Fibroblast of peridontal ligament (primary cell): ENCODE measurements around the gene RIMBP3C.
A peak's percentile ranks its signal among the peaks of the same experiment; 100 is the strongest.
"Not testable (repeated sequence)": the region's sequence is repeated elsewhere in the genome, so short reads cannot be mapped to it uniquely, and the experiment has no call there.

Experiments
- DNase-seq: peaks from one replicate; pipeline ENCODE4 v3.0.0-alpha.2; 2010; ENCODE audit errors: extremely low read depth

Gene RIMBP3C

GRCh38 chr22:21573750-21574494 is 22.7 kb upstream of the RIMBP3C start:
- no peak for DNase-seq

DNA sequence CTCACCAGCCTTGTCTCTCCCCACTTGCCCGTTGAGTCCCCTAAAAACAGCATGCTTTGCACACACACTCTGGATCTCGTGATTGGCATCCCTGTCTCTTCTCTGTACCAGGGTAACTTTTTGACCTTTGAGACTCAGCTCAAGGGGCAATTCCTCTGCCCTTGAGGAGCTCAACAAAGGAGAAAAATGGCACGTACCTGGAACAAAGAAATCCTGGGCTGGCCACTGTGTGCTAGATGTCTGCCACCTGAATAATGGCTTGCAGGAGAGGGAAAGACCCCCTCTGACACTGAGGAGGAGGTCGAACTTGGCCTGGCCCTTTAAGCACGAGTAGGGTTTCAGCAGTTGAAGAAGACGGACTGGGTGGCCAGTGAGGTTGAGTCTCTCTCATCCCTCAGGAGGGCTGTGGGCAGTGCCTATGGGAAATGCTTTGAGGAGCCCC is 22.1 kb upstream of the RIMBP3C start:
- DNase-seq: no peak

DNA sequence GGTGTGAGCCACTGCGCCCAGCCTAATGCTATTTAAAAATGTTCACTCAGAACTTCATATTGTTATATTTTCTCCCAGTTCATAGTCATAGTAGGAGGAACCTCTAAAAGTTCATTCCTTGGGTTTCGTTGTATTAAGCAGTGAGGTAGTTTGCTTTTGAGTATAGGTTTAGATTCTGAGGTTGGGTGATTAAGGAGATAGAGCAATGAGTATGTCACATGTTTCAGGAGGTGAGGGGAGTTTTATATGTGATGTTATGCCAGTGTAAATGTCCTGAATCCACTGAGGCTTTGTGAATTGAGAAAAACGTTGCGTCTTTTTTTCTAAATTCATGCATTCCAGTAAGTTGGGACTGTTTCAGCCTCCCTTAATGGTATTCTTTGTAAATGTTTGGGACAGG is 20.4 kb upstream of the RIMBP3C start:
- no peak for DNase-seq

DNA sequence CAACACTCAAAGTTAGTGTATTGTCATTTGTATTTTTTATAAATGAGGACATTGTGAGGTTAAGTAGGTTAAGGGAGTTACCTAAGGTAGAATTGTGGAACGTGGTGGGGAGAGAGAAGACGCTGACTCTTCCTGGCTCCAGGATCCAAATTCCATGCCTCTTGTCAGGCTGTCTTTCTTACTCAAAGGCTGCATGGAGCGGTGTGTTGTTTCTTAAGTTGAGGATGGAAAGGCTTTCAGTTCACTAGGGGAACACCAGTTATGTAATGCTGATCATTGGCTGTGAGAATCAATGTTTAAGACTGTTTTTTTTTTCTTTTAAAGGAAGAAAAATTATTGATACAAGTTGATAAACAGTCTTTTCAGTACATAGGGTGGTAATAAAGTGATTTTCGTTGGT is 19.1 kb upstream of the RIMBP3C start:
- no peak for DNase-seq

DNA sequence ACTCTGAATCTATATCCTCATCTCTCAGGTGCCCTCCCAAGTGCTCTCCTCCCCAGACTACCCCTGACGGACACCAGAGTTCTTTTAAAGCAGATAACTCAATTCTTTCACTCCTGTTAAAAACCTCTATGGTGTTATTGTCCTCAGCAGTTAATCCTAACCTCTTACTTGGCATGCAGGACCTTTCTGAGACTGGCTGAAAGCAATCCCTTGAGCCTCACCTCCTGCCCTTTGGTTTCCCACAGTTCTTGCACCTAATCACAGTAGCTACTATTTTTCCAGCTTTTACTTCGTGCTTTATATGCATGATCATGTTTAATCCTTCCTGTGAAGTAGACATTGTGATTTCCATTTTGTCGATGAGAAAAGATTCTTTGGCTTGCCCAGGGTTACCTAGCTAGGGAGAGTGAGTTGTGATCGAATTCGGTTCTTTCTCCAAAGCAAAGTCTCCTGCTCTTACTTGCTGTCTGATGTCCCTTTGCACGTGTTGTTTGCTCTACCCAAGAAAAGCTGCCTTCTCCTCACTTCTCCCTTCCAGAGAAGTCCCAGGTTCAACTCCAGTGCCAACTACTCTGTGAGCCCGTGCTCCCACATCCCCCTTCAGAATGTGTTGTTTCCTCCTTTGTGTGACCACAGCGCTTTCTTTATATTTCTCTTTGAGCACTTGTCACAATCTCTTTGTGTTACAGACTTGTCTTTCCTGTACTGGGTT is 18.4 kb upstream of the RIMBP3C start:
- no peak for DNase-seq

DNA sequence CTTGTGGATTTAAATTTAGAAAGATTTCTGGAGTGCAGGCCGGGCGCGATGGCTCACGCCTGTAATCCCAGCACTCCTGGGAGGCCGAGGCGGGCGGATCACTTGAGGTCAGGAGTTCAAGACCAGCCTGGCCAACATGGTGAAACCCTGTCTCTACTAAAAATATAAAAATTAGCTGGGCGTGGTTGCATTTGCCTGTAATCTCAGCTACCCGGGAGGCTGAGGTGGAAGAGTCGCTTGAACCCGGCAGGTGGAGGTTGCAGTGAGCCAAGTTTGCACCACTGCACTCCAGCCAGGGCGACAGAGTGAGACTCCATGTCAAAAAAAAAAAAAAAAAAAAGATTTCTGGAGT is 17.8 kb upstream of the RIMBP3C start:
- DNase-seq: not testable (repeated sequence)

GRCh38 chr22:21568347-21569075 is 17.2 kb upstream of the RIMBP3C start:
- DNase-seq: no peak

GRCh38 chr22:21567456-21568346 is 16.4 kb upstream of the RIMBP3C start, which contains the start of gene UBE2L3:
UBE2L3 (plus strand) TSS chr22:21567714; CDS start chr22:21567745, 31 bp downstream.
- peak; percentile 66 for DNase-seq

- no peak for DNase-seq
Observed at GRCh38 chr22:21564411-21564810, 13.2 kb upstream of the RIMBP3C start.

GRCh38 chr22:21563912-21564311 is 12.7 kb upstream of the RIMBP3C start:
- DNase-seq: no peak

- DNase-seq: not testable (repeated sequence)
Observed at GRCh38 chr22:21560657-21561056, 9.4 kb upstream of the RIMBP3C start.

DNA sequence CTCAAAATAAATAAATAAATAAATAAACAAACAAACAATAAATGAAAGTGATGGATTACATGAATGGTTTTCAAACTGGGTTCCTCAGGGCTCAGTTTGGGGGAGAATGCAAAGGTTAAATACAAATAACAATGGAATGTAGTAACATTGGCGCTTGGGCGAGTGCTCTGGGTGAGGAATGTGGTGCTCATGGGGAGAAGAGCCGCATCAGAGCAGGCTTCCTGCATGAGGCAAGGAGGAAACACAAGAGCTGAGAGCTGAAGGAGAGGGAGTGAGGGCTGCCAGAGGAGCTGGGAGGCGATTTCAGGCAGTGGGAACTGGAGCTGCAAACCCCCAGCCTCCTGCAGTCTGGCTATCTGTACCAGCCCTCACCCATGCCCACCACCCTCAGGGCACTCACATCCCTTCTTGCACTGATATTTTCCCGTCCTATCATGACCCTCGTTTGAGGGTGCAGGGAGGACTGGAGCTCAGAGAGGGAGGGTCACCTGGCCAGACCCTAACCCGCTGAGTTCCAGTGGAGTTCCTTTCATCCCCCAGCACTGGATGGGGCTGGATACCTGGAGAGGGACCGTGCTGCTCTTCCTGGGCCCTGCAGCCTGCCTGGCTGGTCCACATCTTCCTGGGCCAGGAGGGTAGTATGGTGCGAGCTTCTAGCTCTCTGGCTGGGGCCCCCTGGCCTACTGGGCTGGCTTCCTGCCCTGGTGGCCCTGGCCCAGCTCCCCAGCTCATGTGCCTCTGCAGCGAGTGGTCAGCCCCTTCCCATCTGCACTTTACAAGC is 8.3 kb upstream of the RIMBP3C start:
- not testable (repeated sequence) for DNase-seq

DNA sequence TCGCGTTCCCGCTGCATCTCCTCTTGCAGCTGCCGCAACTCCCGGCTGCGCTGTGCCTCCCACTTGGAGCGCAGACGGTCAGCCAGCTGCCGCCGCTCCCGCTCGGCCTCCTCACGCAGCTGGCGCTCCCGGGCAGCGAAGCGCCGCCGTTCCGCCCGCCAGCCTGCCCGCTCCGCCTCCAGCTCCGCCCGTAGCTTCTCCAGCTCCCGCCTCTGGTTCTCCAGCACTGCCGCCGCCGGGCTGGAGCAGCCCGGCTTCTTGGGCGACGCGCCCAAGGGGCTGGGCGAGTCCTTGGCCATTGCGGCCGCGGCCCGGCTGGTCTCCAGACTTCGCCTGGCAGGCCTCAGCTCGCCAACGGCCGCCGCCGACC is 598 bp downstream of the RIMBP3C start:
- not testable (repeated sequence) for DNase-seq

GRCh38 chr22:21550008-21550677 is 1.1 kb downstream of the RIMBP3C start:
- DNase-seq: not testable (repeated sequence)

DNA sequence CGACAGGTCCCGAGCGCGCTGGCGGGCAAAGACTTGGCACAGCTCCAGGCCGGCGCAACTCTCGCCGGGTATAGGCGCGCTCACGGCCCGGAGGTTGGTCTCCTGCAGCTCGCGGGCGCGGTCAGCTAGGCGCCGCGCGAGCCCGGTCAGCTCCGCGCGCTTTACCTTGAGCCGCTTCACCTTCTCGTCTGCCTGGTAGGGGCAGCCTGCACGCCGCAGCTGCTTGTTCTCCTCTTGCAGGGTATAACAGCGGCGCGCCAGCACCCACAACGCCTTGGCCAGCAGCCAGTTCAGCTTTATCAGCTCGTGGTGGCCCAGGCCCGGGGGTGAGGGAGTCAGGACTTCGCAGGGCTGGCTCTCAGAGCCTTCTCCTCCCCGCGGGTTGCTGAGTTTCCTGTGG is 1.7 kb downstream of the RIMBP3C start:
- DNase-seq: not testable (repeated sequence)

DNA sequence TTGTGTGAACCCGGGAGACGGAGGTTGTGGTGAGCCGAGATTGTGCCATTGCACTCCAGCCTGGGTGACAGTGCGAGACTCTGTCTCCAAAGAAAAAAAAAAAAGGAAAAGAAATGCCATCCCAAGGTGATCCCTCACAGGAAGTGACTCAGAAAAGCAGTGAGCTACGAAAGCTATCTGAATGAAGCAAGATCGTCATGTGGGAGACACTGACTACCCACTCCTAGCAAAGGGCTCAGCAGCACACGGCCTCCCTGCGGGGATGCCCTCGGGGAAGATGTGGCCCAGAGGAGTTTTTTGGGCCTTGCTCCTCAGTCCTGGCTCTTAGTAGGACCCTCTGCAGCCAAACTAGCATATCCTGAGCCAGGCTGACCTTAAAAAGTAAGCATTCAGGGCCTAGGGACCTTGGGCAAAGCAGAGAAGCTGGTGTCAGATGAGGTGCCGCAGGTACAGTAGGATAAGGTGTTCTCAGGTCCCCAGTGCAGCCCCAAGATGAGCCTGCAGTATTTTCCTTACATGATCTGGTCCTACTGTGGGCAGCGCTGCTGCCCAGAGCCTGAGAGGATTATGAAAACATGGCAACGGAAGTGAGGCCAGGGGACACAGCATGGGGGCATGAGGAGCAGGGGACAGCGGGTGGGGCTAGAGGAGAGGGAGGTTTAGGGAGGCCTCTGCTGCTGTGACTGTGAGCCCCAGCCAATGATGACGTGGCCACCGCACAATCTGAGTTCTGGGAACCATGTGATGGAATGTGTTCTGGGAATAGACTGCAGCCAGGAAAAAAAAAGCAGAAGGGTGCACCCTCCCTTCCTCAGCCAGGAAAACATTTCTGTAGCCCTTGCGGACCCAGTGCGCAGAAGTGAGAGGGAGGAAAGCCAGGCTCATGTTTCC is 6.6 kb downstream of the RIMBP3C start:
- DNase-seq: not testable (repeated sequence)

- not testable (repeated sequence) for DNase-seq
Observed at GRCh38 chr22:21539862-21540261, 11.4 kb downstream of the RIMBP3C start.

DNA sequence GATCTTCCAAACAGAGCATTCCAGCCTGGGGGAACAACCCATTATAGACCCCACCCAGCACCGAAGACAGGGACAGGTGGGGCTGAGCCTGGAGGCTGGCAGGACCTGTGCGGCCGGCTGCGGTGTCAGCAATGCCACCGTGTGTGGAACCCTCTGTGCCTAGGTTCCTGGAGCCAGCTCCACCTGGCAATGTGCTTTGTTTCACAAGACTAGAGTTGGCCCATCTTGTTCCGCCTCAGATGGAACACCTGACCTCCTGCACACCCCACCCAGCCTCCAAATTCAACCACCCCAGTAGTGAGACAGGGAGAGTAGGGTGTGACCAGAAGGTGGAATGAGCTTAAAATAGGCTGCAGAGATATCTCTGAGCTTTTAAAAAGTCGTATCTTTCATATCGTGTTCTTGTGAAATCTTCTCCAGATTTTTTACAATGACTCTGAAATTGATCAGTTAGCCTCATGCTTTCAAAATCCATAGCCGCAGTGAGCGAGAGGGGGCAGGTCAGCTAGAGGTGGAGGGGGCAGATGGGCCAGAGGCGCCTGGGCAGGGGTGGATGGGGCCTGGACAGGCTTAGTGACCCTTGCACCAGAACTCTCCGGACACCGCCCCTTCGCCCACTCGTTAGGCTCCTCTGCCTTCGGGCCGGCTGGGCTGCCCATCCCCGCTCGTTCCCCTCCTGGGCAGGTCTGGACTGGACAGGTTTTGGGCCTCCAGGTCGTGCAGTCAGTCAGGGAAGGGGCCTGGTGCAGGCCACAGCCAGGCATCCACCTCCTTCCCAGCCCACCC is 18.2 kb downstream of the RIMBP3C start:
- not testable (repeated sequence) for DNase-seq
